T-helper 2 cell (primary cell): ENCODE measurements around the gene BCAS3.
"Not testable (repeated sequence)": the region's sequence is repeated elsewhere in the genome, so short reads cannot be mapped to it uniquely, and the experiment has no call there.

Experiments
- DNase-seq, 5 experiments: peaks; one replicate each; pipeline versions ENCODE4 v3.0.0 to v3.0.0-alpha.2; 2012 to 2022

The BCAS3 gene

GRCh38 chr17:61436273-61436672, 758.6 kb downstream of the BCAS3 start:
- DNase-seq, result no peak

DNA sequence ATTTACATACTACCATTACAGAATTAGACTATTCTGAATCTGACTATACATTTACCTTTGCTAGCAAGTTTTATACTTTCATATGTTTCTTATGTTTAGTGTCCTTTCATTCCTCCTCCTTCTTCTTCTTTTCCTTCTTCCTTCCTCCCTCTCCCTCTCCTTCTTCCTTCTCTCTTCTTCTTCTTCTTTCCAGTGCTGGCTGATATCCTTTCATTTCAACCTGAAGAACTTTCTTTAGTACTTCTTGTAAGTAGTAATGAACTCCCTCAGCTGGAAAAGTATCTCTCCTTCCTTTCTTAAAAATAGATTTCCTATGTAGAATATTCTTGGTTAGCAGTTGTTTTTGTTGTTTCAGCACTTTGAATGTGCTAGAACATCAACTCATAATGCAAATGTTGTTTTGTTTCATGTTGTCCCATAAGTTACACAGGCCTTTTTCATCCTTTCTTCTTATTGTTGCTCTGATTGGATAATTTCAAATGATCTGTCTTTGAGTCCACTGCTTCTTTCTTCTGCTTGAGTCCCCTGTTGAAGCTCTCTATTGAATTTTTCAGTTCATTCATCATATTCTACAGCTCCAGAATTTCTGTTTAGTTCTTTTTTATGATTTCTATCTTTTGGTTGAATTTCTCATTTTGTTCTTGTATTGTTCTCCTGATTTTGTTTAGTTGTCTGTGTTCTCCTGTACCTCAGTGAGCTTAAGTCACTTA, 759.5 kb downstream of the BCAS3 start:
- DNase-seq, result no peak

DNA sequence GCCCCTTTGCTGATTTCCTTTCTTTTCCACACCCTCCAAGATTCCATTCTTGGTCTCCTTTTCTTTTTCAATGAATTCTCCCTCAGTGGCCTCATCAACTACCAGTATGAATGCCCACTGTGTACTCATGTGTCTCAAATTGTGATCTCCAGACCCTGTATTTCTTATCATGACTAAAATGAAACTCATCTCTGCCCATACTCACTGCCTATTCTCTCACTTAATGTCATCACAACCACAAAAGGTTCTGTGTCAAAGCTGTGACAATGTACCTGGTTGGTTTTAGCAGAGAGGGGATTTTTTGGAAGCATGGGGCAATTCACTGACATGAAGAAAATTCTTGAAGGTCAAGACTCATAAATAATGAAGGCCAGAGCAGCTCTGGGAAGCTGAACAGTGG, 763.0 kb downstream of the BCAS3 start:
- DNase-seq, result peak in 1 of 5 experiments; percentile 80

GRCh38 chr17:61441507-61441906, 763.9 kb downstream of the BCAS3 start:
- not testable (repeated sequence) for DNase-seq

GRCh38 chr17:61442136-61442775, 764.6 kb downstream of the BCAS3 start:
- no peak for DNase-seq
